Renal cortex interstitium (tissue), 11 donors: ENCODE results near the gene ACTMAP. TPM values are rescaled to one million over a fixed set of nuclear protein-coding genes. Genes with fewer than 3 reads are reported as not detected.

Experiments
- DNase-seq, 11 donors: peaks; one replicate each; pipeline ENCODE4 v3.0.0-alpha.2; 2013; ENCODE audit warnings: low read depth in 9 of 11, low spot score in 4 of 11; ENCODE audit errors: extremely low read depth in 1 of 11
- polyA plus RNA-seq, 3 donors: library from polyadenylated mRNA; unstranded; fragments of 120-200 nt; gene quantifications; one replicate each; pipeline ENCODE4 v1.2.1, GENCODE V29; 2013; ENCODE audit not compliant: insufficient read length in 3 of 3

ACTMAP gene
- polyA plus RNA-seq, 3 donors: 14.5 to 18.5 (median 15.1) TPM

DNA sequence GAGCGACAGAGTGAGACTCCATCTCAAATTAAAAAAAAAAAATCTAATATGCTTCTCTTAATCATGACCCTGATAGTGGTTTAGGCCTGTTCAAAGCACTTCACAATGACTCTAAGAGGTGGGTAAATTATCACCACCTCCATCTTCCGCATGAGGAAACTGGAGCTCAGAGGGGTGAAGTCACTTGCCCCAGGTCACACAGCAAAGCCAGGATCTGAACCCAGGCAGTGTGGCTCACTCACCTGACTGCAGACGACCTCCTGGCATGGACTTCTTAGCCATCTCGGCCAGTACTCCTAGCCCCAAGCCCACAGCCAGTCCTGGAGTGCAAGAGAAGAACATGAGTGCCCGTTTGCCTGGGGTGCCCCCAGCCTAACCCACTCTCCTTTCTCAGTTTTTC is 40.5 kb downstream of the ACTMAP start:
- no peak for DNase-seq

DNA sequence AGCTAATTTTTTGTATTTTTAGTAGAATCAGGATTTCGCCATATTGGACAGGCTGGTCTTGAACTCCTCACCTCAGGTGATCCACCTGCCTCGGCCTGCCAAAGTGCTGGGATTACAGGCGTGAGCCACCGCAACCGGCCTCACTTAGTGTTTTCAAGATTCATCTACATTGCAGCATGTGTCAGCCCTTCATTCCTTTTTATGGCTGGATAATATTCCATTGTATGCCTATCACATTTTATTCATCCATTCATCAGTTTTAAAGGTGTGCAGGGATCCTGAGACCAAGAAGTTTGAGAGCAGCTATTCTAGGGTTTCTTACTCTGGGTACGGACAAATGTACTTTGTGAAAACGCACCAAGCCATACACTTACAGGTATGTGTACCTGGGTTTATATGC is 42.7 kb downstream of the ACTMAP start:
- no peak for DNase-seq

DNA sequence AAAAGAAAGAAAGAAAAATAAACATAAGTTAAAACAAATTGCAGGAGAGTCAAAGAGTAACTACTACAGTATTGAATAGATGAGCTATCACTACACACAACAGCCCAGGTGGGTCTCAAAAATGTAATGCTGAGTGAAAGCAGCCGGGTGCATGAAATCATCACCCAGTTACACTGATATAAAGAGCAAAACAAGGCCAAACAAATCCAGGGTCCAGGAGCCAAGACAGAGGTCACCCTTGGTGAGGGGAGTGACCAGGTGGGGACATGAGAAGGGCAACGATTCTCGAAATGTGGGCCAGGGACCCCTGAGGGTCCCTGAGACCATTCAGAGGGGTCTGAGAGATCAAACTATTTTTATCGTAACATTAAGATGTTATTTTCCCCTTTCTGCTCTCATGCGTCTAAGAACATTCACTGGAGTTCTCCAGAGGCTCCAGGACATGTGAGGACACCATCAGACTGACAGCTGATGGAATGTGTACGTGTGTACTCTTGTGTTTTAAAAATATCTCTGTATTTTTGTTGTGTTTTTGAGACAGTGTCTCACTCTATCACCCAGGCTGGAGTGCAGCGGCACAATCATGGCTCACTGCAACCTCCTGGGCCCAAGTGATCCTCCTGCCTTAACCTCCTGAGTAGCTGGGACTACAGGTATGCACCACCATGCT is 44.2 kb downstream of the ACTMAP start:
- DNase-seq: no peak

DNA sequence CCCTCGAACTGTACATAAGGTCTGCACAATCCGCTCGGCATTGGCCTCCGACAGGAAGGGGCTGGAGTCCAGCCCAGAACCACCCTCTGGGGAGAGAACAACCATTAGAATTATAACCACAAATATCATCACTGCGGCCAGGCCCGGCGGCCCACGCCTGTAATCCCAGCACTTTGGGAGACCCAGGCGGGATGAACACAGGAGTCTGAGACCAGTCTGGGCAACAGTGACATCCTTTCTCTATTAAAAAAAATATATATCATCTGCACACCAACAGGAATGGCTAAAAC is 45.0 kb downstream of the ACTMAP start:
- no peak for DNase-seq

DNA sequence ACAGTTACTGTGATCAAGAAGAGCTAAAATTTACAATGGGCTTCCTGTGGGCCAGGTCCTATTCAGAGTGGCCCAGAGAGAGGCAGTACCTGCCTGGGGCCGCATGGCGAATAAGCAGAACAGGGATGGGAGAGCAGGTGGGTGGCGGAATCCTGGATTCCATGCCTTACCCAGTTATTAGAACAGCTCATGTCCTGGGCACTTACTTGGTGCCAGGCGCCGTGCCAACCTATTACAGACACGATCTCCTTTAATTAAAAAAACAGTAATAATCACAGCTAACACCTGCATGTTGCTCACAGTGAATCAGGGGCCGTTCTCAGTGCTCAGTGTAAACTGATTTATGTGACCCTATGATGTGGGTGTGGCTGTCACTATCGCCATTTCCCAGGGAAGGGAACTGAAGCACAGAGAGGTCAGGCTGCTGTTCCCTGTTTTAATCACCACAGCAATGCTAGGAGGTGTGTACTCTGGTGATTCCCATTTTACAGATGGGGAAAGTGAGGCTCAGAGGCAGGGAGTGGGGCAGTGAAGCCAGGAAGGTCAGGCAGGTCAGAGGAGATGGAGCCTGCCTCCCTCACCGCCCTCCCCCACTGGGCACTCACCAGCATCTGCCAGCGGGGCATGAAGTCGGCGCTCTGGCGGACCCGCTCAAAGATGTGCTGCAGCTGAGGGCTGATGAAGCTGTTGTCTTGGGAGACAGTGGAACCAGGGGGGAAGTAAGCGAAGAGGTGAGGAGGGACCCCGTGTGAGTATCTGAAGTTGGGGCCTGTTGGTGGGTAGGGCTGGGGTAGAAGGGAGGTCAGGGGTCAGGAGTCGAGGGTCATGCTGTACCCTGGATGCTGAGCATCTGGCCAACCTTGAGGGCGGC is 45.6 kb downstream of the ACTMAP start:
- no peak for DNase-seq

DNA sequence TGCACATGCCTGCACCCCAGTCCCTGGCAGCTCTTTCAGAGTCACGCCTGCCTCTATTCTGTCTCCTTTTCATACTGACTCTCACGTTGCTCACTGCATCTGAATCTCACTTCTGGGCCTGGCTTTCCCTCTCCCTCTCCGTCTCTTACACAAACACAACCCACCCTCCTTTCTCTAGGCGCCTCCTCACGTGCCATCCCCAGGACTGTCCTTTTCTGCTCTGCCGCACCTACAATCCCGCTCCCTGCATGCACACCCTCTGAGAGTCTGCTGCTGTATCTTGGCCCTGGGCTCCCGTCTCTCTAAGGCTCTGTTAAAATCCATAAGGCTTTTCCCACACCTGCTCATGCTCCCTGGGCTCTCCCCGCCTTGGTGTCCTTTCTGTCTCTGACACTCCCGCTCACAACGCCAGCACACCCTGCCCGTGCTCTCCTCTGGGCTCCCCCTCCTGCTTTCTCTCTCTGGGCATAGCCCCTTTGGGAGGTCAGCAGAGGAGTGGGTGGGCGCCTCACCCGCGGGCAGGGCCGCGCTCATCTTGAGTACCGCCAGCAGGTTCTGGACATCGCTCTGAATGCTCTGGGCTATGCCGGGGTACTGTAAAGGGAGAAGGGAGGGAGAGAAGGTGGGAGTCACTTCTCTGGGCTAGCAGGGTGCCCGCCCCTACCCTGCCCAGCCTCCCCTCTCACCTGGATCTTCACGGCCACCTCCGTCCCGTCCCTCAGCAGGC is 47.1 kb downstream of the ACTMAP start:
- no peak for DNase-seq

DNA sequence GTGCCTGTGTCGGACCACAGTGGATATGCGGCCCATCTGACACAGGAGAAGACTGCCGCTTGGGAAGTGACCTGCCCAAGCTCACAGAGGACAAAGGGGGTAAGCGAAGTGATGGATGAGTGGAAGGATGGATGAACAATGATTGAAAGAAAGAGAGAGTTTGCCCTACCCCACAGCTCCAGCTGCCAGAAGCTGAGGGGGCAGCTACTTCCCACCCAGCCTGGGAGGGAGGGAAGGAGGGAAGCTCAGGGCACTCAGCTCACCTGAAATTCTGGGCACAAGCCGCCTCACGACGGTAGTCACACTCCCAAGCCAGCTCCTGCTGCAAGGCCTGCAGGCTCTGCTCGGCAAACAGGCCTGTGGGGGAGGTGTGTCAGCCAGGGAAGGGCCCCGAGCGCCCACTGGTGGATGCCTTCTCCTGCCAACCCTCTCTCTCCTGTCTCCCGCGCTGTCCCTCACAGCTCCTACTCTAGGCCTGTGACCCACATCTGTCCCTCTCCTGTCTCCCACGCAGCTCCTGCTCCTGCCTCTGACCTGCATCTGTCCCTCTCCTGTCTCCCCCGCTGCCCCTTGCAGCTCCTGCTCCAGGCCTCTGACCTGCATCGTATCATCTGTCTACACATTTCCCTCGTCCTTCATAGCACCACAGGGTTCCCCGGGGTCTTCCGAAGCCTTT is 47.8 kb downstream of the ACTMAP start:
- peak in 2 of 11 donors; percentile 38 to 43 for DNase-seq

DNA sequence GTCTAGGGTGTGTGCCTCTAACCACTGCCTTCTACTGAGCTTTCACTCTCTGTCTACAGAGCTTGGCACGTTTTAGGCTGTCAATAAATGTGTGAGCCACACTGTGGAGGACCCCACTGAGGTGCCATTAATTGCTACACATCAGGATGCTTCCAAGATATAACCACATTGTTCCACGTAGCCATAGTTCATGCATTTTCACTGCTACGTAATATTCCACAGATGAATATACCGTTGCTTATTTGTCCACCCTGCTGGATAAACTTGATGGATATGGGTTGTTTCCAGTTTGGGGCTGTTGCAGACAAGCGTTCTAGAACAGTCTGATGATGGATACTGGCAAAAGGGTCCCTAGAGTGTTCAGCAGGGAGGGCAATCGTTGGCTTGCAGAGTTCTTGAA is 48.5 kb downstream of the ACTMAP start:
- no peak for DNase-seq

DNA sequence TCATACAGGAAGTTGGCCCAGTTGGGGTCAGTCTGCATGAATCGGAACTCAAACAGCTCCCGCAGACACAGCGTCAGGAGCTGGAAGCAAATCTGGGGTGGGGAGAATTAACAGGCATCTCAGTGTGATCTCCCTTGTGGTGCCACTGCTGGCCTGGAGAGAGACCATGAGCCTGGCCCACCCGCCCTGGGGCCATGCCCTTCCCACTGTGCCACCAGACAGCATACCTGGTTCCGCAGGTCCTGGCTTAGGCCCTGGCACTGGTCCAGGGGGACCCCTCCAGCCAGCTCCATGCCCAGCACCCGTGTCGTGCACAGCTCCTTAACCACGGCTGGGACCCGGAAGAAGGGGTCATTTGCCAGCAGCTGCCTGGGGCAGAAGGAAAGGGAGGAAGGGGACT is 50.2 kb downstream of the ACTMAP start:
- DNase-seq: no peak

DNA sequence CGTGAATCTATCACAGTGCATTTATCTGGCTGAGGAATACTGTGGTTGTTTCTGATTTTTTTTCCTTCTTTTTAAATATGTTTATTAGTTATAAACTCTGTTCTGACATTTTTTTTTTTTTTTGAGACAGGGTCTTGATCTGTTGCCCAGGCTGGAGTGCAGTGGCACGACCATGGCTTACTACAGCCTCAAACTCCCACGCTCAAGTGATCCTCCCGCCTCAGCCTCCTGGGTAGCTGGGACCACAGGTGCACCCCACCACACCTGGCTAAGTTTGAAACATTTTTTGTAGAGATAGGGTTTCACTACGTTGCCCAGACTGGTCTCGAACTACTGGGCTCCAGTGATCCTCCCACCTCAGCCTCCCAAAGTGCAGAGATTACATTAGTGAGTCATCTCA is 53.3 kb downstream of the ACTMAP start:
- DNase-seq: no peak

DNA sequence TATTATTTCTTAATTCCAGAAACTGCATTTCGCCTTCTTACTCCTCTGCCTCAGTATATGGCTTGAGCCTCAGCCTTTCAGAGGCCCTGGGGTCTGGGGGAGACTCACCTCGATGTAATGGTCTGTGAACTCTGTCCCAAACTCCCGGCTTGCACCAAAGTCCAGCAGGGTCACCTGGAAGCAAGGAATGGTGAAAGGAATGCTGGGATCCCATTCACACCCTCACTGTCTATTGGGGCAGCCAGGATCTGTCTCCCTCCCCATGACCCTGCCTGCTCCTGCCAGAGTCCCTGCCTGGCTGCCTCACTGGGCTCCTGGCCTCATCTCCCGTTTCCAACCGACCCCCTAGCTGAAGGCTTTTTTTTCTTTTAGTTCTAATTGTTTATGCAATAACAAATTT is 54.4 kb downstream of the ACTMAP start:
- DNase-seq: no peak

DNA sequence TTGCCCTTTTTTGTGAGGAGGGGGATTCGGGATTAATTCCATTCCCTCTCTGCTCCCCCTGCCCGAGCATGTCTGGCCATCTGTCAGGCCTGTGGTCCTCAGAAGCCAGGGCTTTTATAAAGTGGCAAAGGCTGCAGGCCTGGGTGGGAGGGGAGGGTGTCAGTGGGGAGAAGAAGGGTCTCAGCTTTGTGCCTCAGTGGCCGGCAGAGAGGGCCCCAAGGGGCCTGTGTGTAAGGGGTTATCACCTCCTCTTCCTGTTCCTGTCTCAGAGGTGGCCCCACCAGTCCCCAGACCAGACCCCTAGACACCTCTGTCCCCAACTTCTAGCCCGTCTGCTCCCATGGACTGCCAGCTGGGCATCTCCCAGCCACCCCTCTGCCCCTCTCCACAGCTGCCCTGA is 56.4 kb downstream of the ACTMAP start:
- no peak for DNase-seq

DNA sequence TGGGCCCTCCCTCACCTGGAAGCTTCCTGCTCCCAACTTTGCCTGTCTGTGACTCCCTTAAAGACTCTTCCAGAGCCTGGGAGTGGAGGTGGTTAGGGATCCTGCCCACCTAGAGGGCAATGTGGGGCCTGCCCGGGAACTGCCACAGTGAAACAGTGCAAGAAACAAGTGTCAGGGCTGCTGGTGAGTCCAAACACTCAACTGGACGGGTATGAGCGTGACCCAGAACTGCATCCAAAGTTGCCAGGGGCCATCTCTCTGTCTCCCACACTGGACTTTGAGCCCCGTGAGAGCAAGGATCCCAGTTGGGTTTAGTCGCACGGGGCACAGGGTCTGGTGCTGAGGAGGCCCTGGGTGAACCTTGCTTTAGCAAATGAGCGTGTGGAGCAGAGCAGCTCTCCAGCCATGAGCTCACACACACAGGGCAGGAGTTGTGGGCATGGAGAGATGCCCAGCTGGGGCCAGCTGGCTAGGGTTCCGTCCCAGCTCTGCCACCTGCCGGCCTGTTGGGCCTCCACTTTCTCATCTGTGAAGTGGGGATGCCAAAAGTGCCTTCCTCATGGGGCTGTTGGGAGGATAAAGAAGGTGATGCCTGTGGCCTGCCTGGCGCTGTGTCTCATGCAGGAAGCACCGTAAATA is 57.0 kb downstream of the ACTMAP start:
- no peak for DNase-seq

DNA sequence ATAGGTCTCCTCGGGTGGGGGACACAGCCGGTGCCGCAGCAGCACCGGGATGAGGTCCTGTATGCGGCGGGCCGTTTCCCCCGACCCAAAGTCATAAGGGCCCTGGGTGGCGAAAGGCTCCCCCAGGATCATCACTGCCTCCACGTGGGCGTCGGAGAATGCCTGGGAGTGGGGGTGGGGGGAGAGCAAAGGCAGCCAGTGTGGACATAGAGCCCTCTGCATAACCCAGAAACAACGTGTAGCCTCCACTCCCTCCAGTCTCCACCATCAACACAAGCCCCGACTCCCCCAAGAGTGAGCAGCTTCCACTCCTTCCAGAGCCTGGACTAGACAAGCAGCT is 58.1 kb downstream of the ACTMAP start:
- DNase-seq: no peak

DNA sequence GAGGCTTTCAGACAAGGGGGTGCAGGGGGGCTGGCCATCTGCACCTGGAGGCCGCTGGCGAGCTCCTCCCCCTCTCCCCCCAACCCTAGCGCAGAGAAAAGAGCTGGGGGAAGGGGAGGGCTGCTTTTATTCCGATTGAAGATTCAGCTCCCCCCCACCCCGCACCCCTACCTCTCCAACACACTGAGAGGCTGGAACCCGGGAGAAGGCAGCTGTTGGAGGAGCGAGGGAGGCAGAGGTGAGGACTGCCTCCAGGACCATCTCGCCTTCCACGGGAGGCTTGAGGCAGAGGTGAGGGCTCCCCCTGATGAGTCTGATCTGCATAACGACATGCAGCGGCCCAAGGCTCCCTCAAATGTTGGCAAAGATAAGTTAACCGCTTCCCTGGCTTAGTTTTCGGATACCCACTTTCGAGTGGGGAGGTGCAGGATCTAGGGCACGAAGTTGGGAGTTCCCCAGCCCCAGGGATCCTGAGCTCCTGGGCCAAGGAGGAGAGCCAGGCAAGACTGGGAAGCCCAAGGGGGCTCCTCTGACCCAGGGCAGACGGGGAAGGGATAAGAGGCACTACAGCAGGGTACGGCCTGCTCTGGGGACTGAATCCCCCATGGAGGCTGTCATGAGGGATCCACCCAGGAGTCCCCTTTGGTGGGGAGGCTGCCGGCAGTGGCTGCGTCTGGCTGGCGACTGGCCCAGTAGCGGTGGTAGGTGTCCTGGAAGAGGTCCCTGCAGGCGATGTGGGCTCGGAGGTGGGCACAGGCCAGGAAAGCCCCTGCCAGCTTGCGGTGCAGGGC is 58.7 kb downstream of the ACTMAP start:
- no peak for DNase-seq
